ENCODE results near the gene SLC45A1.

DNA sequence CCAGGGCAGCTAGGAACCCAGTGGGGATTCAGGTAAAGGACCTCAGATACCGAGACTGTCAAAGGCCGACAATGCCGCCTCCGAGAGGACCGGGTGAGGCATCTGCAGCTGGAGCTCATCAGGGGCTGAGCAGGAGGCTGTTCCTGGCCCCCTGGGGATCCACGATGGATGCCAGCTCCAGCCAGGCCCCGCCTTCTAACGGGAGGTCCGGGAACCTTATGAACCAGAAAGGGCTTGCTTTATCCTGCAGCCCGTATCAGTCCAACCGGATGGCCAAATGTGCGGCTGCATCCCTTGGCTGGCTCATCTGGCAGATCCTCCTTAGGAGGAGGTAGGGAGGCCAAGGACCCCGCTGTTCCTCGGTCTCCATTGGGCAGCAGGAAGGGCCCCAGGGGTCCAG is 32.0 kb downstream of the SLC45A1 start:
- TF ChIP-seq POLR2AphosphoS5 (IDR thresholded peaks at IDR 0.05) (no peak), POLR2A (IDR thresholded peaks at IDR 0.05) (no peak)
- TF ChIP-seq, protein P1, sequence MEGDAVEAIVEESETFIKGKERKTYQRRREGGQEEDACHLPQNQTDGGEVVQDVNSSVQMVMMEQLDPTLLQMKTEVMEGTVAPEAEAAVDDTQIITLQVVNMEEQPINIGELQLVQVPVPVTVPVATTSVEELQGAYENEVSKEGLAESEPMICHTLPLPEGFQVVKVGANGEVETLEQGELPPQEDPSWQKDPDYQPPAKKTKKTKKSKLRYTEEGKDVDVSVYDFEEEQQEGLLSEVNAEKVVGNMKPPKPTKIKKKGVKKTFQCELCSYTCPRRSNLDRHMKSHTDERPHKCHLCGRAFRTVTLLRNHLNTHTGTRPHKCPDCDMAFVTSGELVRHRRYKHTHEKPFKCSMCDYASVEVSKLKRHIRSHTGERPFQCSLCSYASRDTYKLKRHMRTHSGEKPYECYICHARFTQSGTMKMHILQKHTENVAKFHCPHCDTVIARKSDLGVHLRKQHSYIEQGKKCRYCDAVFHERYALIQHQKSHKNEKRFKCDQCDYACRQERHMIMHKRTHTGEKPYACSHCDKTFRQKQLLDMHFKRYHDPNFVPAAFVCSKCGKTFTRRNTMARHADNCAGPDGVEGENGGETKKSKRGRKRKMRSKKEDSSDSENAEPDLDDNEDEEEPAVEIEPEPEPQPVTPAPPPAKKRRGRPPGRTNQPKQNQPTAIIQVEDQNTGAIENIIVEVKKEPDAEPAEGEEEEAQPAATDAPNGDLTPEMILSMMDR (IDR thresholded peaks at IDR 0.05): no peak

Measured in suprapubic skin (tissue), 4 donors.